DMS114 treated with DMSO at 0.1 percent for 48 hours (cell line): Measurements from ENCODE around the gene CACNA1A.
"Not testable (repeated sequence)": the region's sequence is repeated elsewhere in the genome, so short reads cannot be mapped to it uniquely, and the experiment has no call there.

Experiments
- DNase-seq: peaks from one replicate; lab custom pipeline; 2025; ENCODE audit not compliant: unreplicated experiment; lab: John Stamatoyannopoulos, UW

CACNA1A gene

DNA sequence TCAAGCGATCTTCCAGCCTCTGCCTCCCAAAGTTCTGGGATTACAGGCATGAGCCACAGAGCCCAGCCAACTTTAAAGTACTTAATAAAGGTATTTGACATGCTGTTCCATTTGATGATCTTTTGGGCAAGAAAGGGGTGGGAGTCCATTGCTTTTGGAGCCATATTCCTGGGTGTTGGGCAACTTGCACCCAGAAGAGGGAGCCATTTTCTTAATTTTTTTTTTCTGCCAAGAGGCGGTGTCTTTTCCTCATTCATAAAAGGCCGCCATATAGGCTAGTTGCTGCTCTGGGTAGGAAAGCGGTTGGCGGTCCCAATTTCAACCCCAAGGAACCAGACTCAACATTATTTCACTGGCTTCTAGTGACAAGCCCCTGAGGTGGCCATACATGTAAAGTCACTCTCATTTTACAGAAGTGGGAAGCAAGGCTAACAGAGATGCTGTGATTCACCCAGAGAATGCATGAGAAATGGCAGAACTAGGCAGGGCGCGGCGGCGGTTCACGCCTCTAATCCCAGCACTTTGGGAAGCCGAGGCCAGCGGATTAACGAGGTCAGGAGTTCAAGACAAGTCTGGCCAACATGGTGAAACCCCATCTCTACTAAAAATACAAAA lies 139.6 kb downstream of the CACNA1A start:
- DNase-seq = peak; percentile 16

DNA sequence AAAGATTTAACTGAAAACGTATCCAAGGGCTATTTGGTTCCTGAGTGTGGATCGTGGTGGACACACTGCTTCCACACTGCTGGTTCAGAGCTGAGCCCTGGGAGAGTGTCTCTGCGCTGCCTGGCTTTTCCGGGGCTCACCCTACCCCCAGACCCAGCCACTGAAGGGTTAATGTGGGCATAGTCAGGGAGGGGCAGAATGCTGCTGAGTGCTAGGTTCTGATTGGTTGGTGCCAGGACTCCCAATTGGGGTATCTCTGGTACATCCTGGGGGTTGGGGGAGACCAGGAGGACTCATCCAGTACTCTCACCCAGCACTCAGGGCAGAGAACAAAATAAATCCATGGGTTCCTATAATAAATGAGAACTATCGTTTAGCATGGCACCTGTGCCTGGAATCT lies 142.3 kb downstream of the CACNA1A start:
- no peak for DNase-seq

DNA sequence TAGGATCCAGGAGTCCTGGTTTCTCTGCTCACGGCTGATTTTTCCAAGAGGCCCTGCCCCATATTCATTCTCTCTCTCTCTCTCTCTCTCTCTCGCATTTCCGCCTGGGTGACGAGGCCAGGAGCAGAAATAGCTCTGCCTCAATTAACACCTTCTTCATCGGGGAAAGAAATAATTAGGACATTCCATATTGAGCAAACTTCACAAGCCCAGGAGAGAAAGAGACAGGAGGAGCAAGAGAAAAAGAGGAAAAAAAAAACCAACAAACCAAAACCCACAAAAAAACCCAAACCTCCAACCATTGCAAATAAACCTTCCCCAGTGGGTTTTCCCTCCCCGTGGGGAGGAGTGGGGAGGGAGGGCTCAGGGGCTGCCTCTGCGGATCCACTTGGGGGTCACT lies 143.0 kb downstream of the CACNA1A start:
- DNase-seq = no peak

DNA sequence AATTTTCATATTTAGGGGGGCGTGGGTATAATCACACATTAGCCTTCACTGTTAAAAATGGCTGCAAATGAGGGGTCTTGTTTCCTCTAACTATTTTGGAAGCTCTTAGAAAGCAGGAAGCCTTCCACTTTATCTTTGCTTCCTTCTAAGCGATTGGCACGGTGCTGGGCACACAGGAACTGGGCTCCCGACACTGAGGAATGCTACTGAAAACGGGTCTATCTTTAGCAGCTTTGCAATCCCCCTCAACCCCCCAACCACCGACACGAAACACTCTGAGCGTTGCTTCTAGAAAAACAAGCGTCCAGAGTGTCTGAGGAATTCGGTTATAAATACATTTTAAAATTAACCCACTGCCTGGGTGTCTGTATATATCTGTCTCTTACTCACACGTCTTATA lies 143.6 kb downstream of the CACNA1A start:
- DNase-seq = no peak

DNA sequence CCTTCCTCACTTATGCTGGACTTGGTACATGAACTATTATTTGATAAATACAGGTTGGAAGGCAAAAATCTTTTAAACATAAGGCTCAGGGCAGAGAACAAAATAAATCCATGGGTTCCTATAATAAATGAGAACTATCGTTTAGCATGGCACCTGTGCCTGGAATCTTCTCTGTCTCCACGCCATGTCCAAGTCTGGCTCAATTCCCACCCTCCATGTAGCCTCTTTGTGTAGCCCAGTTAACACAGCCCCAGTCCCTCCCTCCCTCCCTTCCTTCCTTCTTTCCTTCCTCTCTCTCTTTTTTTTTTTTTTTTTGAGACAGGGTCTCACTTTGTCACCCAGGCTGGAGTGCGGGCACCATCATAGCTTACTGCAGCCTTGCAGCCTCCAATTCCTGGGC lies 144.6 kb downstream of the CACNA1A start:
- not testable (repeated sequence) for DNase-seq

DNA sequence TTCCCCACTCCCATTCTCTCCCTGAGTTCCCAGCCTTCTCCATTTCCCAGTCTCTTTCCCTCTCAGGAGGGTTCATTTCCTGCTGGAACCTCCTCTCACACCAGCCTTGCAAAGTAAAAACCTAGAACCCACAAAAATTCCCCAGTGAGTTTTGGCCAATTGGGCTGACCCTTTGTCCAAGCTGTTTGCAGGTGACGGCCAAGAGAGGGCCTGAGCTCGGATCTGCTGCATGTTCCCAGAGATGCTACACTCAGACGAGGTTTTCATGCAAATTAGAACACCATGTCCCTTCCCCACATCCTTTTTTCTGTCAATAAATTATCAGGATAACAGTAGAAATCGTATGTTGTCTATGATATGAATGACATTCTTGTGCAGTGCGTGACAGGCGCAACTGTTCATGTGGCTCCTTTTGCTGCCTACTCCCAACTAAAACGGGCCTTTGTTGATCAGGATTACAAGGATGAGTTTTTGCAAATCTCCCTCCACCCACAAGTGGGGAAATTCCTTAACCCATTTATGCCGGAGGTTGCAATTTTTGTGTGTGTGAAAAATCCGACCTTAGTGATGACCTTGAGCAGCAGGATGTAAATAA lies 149.5 kb downstream of the CACNA1A start:
- DNase-seq = no peak

DNA sequence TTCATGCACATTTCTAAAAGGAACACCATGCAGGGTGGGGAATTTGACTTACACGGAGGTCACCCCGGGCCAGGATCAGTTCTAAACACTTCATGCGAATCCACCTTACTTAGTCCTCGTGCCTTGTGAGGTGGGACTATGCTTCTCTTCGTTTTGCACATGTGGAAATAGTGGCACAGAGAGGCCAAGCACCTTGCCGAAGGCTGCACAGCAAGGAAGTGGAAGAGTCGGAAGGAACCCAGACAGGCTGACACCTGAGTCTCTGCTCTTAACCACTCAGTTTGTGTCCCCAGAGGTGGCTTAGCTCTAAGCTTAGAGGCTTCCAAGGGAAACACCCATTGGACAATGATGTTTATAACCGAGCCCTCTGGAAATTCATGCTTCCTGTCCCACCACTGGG lies 150.1 kb downstream of the CACNA1A start:
- no peak for DNase-seq

DNA sequence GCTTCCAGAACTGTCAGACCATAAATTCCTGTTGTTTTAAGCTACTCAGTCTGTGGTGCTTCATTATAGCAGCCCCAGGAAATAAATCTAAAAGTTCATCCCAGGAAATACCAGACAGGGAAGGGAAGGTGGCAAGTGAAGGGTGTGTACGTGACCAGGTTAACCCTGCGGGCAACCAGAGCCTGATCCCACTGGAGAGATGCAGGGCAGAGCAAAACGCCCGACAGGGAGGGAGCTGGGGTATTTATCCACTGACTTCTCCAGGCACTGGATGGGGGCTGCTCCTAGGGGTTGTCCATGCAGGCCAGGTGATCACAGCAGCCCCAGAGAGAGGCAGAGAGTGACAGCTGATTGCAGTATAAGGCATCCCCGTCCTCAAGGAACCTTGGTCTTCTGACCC lies 150.9 kb downstream of the CACNA1A start:
- DNase-seq = no peak

DNA sequence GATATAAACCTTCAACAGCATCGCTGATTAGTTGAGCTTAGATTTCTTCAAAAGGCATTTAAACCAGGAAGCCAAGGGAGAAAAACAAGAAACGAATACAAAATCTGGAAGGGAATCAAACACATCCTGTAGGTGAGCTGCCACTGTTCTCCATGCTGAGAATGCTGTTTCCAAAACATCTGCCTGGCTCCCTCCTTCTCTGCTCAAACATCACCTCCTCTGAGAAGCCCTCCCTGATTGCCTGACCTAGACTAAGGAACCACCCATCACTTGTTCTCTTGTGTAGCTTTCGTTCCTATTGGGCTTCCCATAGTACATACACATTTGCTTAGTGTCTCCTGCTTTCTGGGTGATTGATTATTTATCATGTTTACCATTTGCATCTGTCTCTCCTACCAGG lies 152.7 kb downstream of the CACNA1A start:
- no peak for DNase-seq

DNA sequence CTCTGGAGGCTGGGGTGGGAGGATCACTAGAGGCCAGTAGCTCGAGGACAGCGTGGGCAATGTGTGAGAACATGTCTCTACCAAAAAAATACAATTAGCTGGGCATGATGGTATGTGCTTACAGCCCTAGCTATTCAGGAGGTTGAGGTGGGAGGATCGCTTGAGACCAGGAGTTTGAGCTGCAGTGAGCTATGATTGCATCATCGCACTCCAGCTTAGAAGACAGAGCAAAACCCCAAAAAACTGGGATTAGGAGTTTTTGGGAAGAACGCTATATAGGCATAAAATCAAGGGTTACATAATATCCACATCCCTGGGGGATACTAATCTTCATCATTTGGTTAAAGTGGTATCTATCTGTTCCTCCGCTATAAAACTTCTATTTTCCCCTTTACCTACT lies 155.5 kb downstream of the CACNA1A start:
- no peak for DNase-seq

DNA sequence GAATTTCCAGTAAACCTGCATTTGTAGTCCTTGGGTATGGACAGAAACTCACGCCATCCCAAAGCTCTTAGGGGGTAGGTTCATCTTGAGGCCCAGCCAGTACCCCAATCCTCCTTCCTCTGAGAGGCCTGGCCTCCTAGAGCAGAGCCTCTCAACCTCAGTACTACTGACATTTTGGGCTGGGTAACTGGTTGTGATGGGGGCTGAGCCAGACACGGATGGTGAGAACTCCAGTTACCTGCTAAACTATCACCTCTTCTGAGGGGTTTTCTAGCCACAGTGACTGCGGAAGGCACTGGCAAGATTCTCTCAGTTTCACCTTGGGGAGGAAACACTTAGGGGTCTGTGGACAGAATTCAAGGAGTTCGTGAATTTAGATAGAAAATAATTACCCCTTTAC lies 156.2 kb downstream of the CACNA1A start:
- no peak for DNase-seq

DNA sequence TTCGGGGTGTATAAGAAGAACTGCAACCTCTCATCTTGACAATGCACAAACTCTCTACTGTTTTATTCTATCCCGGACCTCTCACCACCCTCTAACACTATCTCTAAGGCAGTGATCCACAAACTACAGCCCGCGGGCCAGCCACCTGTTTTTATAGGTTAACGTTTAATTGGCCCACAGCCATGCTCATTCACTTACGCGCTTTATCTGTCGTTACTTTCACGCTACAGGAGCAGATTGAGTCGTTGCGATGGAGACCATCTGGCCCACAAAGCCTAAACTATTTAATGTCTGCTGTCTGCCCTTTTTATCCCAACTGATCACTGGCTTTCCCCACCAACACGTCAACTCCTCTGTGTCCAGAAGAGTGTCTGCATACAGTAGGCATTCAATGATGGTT lies 158.9 kb downstream of the CACNA1A start:
- no peak for DNase-seq

DNA sequence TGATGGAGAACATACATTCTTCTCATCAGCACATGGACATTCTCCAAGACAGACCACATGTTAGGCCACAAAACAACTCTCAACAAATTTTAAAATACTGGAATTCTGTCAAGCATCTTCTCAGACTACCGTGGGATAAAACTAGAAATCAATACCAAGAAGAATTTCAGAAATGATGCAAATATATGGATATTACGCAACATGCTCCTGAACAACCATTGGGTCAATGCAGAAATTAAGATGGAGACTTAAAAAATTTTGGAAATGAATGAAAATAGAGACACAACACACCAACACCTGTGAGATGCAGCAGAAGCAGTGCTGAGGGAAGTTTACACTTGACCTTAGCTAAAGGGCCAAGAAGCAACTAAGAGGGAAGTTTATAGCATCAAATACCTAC lies 162.8 kb downstream of the CACNA1A start:
- no peak for DNase-seq

DNA sequence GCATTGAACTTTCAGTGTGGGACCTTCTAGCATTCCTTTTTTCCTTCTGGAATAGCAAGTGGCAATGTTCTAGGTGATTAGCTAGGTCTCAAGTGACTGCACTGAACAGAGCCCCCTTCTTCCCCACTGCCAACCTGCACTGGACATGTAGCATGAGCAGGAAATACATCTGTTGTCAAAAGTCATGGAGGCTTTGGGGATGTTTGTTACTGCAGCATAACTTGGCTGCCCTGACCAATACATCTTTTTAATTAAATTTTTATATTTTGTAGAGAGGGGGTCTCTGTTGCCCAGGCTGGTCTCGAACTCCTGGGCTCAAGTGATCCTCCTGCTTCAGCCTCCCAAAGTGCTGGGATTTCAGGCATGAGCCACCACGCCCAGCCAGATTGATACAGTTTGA lies 163.6 kb downstream of the CACNA1A start:
- no peak for DNase-seq

DNA sequence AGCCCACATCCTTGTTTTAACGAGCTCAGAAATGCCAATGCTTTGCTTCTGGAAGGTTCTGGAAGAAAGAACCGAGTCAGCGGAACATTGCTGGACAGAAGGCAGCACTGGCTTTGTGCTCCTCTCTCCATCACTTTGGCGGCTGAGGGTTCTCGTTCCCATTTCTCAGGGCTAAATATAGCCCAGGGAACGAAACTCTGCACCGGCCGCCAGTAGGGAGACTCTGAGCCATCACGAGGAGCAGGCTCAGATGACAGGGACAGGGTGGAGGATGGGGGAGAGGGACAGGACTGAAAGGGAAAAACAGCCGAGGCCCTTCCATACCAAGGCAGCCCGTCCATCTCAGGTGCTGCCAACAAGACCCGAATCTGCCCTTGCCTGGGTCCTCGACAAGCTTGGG lies 166.4 kb downstream of the CACNA1A start:
- no peak for DNase-seq

DNA sequence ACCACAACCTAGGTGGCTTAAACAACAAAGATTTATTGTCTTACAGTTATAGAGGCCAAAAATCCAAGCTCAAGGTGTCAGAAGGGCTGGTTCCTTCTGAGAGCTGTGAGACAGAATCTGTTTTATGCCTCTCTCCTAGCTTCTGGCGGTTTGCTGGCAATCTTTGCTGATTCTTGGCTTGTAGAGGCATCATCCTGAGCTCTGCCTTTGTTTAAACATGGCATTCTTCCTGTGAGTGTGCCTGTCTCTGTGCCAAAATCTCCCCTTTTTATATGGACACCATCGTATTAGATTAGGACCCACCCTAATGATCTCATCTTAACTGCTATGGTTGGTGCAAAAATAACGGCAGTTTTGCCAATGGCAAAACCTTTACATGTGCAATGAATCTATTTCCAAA lies 169.1 kb downstream of the CACNA1A start:
- no peak for DNase-seq

DNA sequence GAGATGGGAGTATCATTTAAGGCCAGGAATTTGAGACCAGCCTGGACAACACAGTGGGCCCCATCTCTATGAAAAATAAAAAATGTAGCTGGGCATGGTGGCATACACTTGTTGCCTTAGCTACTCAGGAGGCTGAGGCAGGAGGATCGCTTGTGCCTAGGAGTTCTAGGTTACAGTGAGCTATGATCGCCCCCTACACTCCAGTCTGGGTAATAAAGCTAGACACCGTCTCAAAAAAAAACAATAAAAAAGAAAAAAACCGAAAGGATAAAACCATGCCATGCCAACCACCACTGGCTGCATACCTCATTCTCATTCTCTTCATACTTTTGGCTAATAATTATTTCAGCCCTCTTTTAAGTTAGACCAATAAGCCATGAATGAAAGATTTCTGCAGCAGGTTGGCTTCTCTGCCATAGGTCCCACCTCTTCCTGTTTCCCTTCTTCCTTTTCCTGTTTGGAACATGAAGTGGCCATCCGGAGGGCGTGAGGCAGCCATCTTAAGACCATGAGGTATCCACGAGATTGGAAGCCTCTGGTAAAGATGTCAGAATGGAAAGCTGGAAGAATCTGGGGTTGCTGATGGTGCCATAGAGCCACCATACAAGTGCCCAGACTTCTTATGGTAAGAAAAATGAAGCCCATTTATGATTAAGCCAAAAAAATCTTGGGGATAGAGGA lies 171.3 kb downstream of the CACNA1A start:
- DNase-seq = no peak

DNA sequence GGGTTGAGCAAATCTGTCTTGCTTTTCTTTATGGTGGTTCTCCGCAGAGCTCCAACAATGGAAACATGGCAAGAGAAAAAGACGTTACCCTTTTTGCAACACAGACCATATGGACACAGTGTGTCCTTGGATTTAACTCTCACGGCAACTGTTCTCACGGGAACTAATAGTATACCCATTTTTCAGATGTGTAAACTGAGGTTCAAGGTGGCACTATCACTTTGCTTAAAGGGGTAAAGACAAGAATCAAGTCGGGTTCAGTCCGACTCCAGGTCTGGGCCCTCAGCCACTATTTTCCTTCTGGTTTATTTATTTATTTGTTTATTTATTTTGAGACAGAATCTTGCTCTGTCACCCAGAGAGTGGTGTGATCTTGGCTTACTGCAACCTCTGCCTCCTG lies 176.0 kb downstream of the CACNA1A start:
- DNase-seq = no peak

DNA sequence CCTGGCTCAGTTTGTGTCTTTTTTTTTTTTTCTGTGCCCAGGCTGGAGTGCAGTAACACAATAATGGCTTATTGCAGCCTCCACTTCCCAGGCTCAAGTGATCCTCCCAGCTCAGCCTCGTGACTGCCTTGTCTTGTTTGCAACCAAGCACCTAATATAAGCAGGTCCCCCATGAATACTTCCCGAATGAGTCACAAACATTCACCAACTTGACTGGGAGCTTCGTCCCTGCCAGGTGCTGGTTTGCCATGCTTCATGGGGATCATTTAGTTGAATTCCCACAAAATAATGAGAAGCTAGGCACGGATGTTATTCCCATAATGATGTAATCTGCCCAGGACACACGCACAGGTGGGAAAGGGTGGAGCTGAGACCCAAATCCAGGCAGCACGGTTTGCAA lies 176.5 kb downstream of the CACNA1A start:
- no peak for DNase-seq

DNA sequence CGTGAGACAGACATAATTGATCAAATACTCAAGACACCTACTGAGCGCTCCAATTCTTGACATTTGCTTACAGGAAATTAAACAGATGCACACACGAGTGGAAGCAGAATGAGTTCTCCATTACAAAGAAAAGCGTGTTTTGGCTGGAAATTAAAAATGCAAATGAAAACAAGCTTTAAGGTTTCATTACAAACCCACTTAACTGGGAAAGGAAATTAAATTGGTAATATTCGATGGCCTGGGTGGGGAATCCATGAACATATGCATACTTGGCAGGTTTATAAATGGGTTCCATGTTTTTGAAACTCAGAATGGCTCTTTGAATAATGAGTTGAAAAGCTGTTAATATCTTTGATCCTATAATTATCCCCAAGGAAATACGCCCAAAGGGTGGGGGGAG lies 178.0 kb downstream of the CACNA1A start:
- DNase-seq = no peak

DNA sequence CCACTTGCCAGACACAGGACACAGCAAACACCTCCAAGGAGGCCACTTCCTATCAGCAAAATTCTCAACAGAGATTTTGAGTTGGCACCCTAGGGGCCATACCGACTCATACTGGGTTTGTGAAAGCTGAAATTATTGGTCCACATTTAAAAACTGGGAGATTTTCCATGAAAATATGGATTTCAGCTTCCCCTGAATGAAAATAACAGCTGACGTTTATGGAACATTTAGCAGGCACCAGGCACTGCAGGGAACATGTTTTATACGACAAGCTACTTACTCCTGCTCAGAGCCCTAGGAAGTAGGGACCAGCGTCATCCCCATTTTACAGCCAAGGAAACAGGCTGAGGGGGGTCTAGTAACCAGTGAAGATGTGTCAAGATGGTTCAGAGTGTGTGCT lies 186.8 kb downstream of the CACNA1A start:
- no peak for DNase-seq

DNA sequence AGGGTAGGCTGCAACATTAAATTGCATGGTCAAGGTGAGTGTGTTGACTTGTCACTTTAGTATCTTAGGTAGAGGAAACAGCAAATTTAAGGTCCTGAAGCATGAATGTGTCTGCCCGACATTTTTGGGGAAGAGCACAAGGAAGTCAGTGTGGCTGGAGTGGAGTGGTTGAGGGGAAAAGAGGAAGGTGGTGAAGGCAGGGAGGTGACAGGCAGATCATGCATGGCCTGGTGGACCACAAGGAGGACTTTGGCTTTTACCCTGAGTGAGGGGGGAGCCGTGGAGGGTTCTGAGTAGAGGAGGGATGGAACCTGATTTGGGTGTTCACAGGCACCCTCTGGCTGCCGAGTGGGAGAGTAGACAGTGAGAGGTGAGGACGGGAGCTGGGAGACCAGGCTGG lies 188.1 kb downstream of the CACNA1A start:
- no peak for DNase-seq

DNA sequence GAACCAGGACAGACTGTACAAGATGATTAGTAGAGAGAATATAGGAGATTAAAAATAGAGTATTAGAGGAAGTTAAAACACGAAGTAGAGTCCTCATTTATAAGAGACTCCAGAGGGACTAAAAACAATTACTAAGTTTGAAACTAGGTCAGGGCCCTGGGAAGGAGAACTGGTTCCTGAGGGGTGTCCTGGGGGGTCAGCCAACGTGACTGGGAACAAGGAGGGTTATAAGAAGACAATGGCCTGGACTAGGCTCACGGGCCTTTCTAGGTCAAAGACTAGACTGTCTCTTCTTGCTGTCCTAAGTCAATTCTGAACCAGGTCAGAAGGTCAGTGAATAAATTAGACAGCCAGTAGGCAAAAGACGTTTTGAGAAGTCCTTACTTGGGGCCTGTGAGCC lies 190.8 kb downstream of the CACNA1A start:
- DNase-seq = no peak
